ENCODE measurements around the gene RAN. TPM values are rescaled to one million over a fixed set of nuclear protein-coding genes. Genes with fewer than 3 reads are reported as not detected.
"Not testable (repeated sequence)": the region's sequence is repeated elsewhere in the genome, so short reads cannot be mapped to it uniquely, and the experiment has no call there.

Gene RAN
- total and polyA plus RNA-seq, 3 donors from 2014 or later, result 289 to 966 (median 304) TPM

- Histone ChIP-seq H3K4me1 (peaks cover 9% of the 10 kb centered on the region), H3K9me3 (no peaks in the 10 kb centered on the region), H3K27ac (no peak overlapping the region), H3K4me3 (no peak overlapping the region), H3K27me3 (no peaks in the 10 kb centered on the region), H3K36me3 (ENCODE audit: low read depth, missing control alignments) (no peaks in the 10 kb centered on the region)
- intact Hi-C loops (cut with DNase I; ENCODE audit: low total_unique reads), result no loop called here
- TF ChIP-seq POLR2A (IDR thresholded peaks at IDR 0.05), result no peak
- TF ChIP-seq CTCF (IDR thresholded peaks at IDR 0.05), result no peak
- no peak for DNase-seq
- 82 to 84% methylated on average over 5 of the region's 5 CpGs for WGBS, 2 donors
These were observed 3.3 kb downstream of the RAN start for GRCh38 chr12:130875193-130875592.

GRCh38 chr12:130875708-130876107 lies 3.8 kb downstream of the RAN start:
- H3K27ac ChIP-seq; H3K27me3 ChIP-seq; H3K4me3 ChIP-seq; H3K9me3 ChIP-seq; intact Hi-C loops (cut with DNase I; ENCODE audit: low total_unique reads); DNase-seq; H3K36me3 ChIP-seq (ENCODE audit: low read depth, missing control alignments); H3K4me1 ChIP-seq: not testable (repeated sequence)
- 80 to 81% methylated on average over 11 of the region's 11 CpGs for WGBS, 2 donors

- H3K36me3 ChIP-seq (ENCODE audit: low read depth, missing control alignments), result no peaks in the 10 kb centered on the region
- no peak for TF ChIP-seq POLR2A (IDR thresholded peaks at IDR 0.05)
- TF ChIP-seq CTCF (IDR thresholded peaks at IDR 0.05), result no peak
- no peaks in the 10 kb centered on the region for H3K9me3 ChIP-seq
- intact Hi-C loops (cut with DNase I; ENCODE audit: low total_unique reads), result no loop called here
- no peak for DNase-seq
- H3K4me1 ChIP-seq, result peaks cover 9% of the 10 kb centered on the region
- H3K4me3 ChIP-seq, result no peak overlapping the region
- no peaks in the 10 kb centered on the region for H3K27me3 ChIP-seq
- H3K27ac ChIP-seq, result no peak overlapping the region
These were observed 4.4 kb downstream of the RAN start for GRCh38 chr12:130876297-130876696.

GRCh38 chr12:130876758-130877157 lies 4.9 kb downstream of the RAN start:
- WGBS, 2 donors, result 70 to 73% methylated on average over 3 of the region's 3 CpGs
- Histone ChIP-seq H3K36me3 (ENCODE audit: low read depth, missing control alignments) (no peaks in the 10 kb centered on the region), H3K9me3 (no peaks in the 10 kb centered on the region), H3K4me1 (peaks cover 9% of the 10 kb centered on the region), H3K4me3 (no peak overlapping the region), H3K27me3 (no peaks in the 10 kb centered on the region), H3K27ac (no peak overlapping the region)
- intact Hi-C loops (cut with DNase I; ENCODE audit: low total_unique reads), result no loop called here
- no peak for TF ChIP-seq POLR2A (IDR thresholded peaks at IDR 0.05)
- no peak for TF ChIP-seq CTCF (IDR thresholded peaks at IDR 0.05)
- DNase-seq, result no peak

GRCh38 chr12:130877333-130877732 lies 5.5 kb downstream of the RAN start:
- Histone ChIP-seq H3K36me3 (ENCODE audit: low read depth, missing control alignments) (no peaks in the 10 kb centered on the region), H3K27me3 (no peaks in the 10 kb centered on the region), H3K27ac (no peak overlapping the region), H3K4me3 (no peak overlapping the region), H3K4me1 (peaks cover 9% of the 10 kb centered on the region), H3K9me3 (no peaks in the 10 kb centered on the region)
- intact Hi-C loops (cut with DNase I; ENCODE audit: low total_unique reads), result no loop called here
- 85% methylated on average over 3 of the region's 3 CpGs for WGBS, 2 donors
- no peak for DNase-seq
- TF ChIP-seq CTCF (IDR thresholded peaks at IDR 0.05) (no peak), POLR2A (IDR thresholded peaks at IDR 0.05) (no peak)

All from testis (tissue), 3 donors.